Neuronal stem cell (in vitro differentiated cells): ENCODE measurements around the gene SMNDC1.

Experiments
- DNase-seq: peaks from one replicate; pipeline ENCODE4 v3.0.0-alpha.2; 2013; ENCODE audit warnings: low spot score
- H2AFZ ChIP-seq: one replicate; pipeline ENCODE4 v1.6.1; 2013; ENCODE audit warnings: mild to moderate bottlenecking, low read length, inconsistent platforms
- H2AK5ac ChIP-seq: 2 replicates; pipeline ENCODE4 v1.6.1; 2013; ENCODE audit warnings: low read depth, mild to moderate bottlenecking, inconsistent platforms, low read length, moderate library complexity, mixed read lengths
- H2BK120ac ChIP-seq: 2 replicates; pipeline ENCODE4 v1.6.1; 2013; ENCODE audit warnings: low read depth, mild to moderate bottlenecking, inconsistent platforms, low read length, moderate library complexity, mixed read lengths
- H2BK12ac ChIP-seq: one replicate; pipeline ENCODE4 v1.6.1; 2013; ENCODE audit warnings: low read length, inconsistent platforms
- H2BK15ac ChIP-seq: 2 replicates; pipeline ENCODE4 v1.6.1; 2013; ENCODE audit warnings: mild to moderate bottlenecking, low read length, inconsistent platforms, mixed read lengths
- H2BK5ac ChIP-seq: one replicate; pipeline ENCODE4 v1.6.1; 2013; ENCODE audit warnings: inconsistent platforms, mild to moderate bottlenecking, low read length, moderate library complexity
- H3K14ac ChIP-seq: one replicate; pipeline ENCODE4 v1.6.1; 2013; ENCODE audit warnings: low read length, inconsistent platforms
- H3K18ac ChIP-seq: 2 replicates; pipeline ENCODE4 v1.6.1; 2013; ENCODE audit warnings: low read length, inconsistent platforms
- H3K23ac ChIP-seq: 2 replicates; pipeline ENCODE4 v1.6.1; 2013; ENCODE audit warnings: low read depth, mild to moderate bottlenecking, mixed read lengths, low read length, inconsistent platforms; ENCODE audit not compliant: poor library complexity
- H3K27ac ChIP-seq: replicated peaks from 3 replicates; pipeline ENCODE4 v1.5.1; 2013; ENCODE audit warnings: low read length, inconsistent platforms
- H3K27me3 ChIP-seq, 3 experiments: 2 replicates each; pipeline ENCODE4 v1.6.1; 2013; ENCODE audit warnings: low read length in 3 of 3, mild to moderate bottlenecking in 2 of 3, inconsistent platforms in 1 of 3, low read depth in 1 of 3, mixed read lengths in 1 of 3, moderate library complexity in 1 of 3; ENCODE audit not compliant: control insufficient read depth in 3 of 3, insufficient read depth in 3 of 3
- H3K36me3 ChIP-seq, 2 donors: replicated peaks in 1 of 2; 2 replicates each; pipeline ENCODE4 v1.6.1; 2013; ENCODE audit warnings: low read length in 2 of 2; ENCODE audit not compliant: control insufficient read depth in 2 of 2, insufficient read depth in 2 of 2
- H3K4ac ChIP-seq: 2 replicates; pipeline ENCODE4 v1.6.1; 2013; ENCODE audit warnings: inconsistent platforms, mild to moderate bottlenecking, low read length, moderate library complexity
- H3K4me1 ChIP-seq, 2 donors: 1 replicate in 1 of 2; 2 replicates in 1 of 2; pipeline ENCODE4 v1.6.1; 2013; ENCODE audit warnings: low read length in 2 of 2, low read depth in 1 of 2; ENCODE audit not compliant: control insufficient read depth in 2 of 2, insufficient read depth in 1 of 2
- H3K4me2 ChIP-seq: one replicate; pipeline ENCODE4 v1.6.1; 2013; ENCODE audit warnings: mild to moderate bottlenecking, low read length, inconsistent platforms; ENCODE audit not compliant: insufficient read depth, poor library complexity, severe bottlenecking
- H3K4me3 ChIP-seq, 2 donors: 2 replicates each; pipeline ENCODE4 v1.5.1; 2013; ENCODE audit warnings: low read length in 2 of 2, mild to moderate bottlenecking in 2 of 2, inconsistent platforms in 1 of 2, moderate library complexity in 1 of 2
- H3K79me1 ChIP-seq: one replicate; pipeline ENCODE4 v1.6.1; 2013; ENCODE audit warnings: low read depth, mild to moderate bottlenecking, inconsistent platforms, low read length, moderate library complexity
- H3K9ac ChIP-seq: one replicate; pipeline ENCODE4 v1.6.1; 2013; ENCODE audit warnings: mild to moderate bottlenecking, low read depth, low read length, inconsistent platforms; ENCODE audit not compliant: poor library complexity
- H3K9me3 ChIP-seq, 2 donors: replicated peaks in 1 of 2; 2 replicates each; pipeline versions ENCODE3 to v1.6.1; 2013; ENCODE audit warnings: low read length in 2 of 2, mild to moderate bottlenecking in 2 of 2, inconsistent platforms in 1 of 2, low read depth in 1 of 2, mixed read lengths in 1 of 2, moderate library complexity in 1 of 2; ENCODE audit not compliant: control insufficient read depth in 2 of 2, insufficient read depth in 1 of 2
- H4K8ac ChIP-seq: one replicate; pipeline ENCODE4 v1.6.1; 2013; ENCODE audit warnings: low read depth, mild to moderate bottlenecking, inconsistent platforms, low read length, moderate library complexity
- H4K91ac ChIP-seq: one replicate; pipeline ENCODE4 v1.6.1; 2013; ENCODE audit warnings: low read length, low read depth, mild to moderate bottlenecking, inconsistent platforms; ENCODE audit not compliant: poor library complexity
- whole genome bisulfite sequencing, 2 donors: extraction: QIAGEN DNeasy Blood & Tissue Kit; methylation state at CpG; one replicate each; pipeline ENCODE4 v1.1.7; 2013; ENCODE audit warnings: missing lambda C conversion rate in 2 of 2, mixed read lengths in 1 of 2; ENCODE audit not compliant: insufficient read length in 2 of 2, insufficient replicate concordance in 1 of 2; ENCODE audit errors: extremely low coverage in 2 of 2; 5-methylcytosine and 5-hydroxymethylcytosine counted together

Gene SMNDC1

GRCh38 chr10:110350812-110351211 lies 46.1 kb upstream of the SMNDC1 start:
- H3K4me2 ChIP-seq: no peak overlapping the region
- no peak overlapping the region for H3K9ac ChIP-seq
- no peak overlapping the region for H3K23ac ChIP-seq
- no peaks in the 10 kb centered on the region for H3K36me3 ChIP-seq
- H3K4ac ChIP-seq: no peak overlapping the region
- no peak overlapping the region for H2BK15ac ChIP-seq
- H3K18ac ChIP-seq: no peak overlapping the region
- no peak overlapping the region for H2BK120ac ChIP-seq
- no peak for DNase-seq
- no peak overlapping the region for H4K8ac ChIP-seq
- no peak overlapping the region for H3K14ac ChIP-seq
- no peaks in the 10 kb centered on the region for H3K9me3 ChIP-seq
- H2BK5ac ChIP-seq: no peak overlapping the region
- no peak overlapping the region for H2AK5ac ChIP-seq
- peaks cover 0 to 3% of the 10 kb centered on the region in 2 donors for H3K4me1 ChIP-seq
- no peak overlapping the region for H2AFZ ChIP-seq
- no peak overlapping the region for H3K4me3 ChIP-seq
- no peaks in the 10 kb centered on the region for H3K79me1 ChIP-seq
- peaks cover 0 to 14% (median 0%) of the 10 kb centered on the region in 3 experiments for H3K27me3 ChIP-seq
- no peak overlapping the region for H2BK12ac ChIP-seq
- H4K91ac ChIP-seq: no peak overlapping the region
- no CpG with 5 or more reads among the region's 2 CpGs for WGBS, 2 donors
- no peak overlapping the region for H3K27ac ChIP-seq

DNA sequence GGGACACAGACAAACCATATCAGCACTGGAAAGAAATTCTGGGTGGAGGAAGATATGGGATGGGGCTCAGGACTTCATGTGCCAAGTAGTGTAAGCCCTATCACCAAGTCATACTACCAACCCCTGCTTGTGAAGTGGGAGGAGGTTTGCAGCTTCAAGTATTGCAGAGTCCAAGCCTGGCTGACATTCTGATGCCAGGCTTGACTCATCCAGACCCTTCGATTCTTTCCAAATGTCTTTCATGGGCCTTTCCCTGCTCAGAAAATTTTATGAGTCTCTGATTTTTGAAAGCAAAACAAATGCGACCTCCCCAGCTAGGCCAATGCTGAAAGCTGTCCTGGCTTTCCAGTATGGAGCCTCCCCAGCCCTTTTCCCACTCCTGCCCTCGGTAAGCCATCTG lies 45.1 kb upstream of the SMNDC1 start:
- Histone ChIP-seq H3K18ac (no peak overlapping the region), H2AK5ac (no peak overlapping the region), H2BK5ac (no peak overlapping the region)

GRCh38 chr10:110349386-110349785 lies 44.7 kb upstream of the SMNDC1 start:
- Histone ChIP-seq H3K4me3 (no peak overlapping the region), H3K4ac (no peak overlapping the region), H2BK5ac (no peak overlapping the region), H3K23ac (no peak overlapping the region), H3K27ac (no peak overlapping the region), H2AFZ (no peak overlapping the region), H3K27me3 (peaks cover 0 to 24% (median 0%) of the 10 kb centered on the region in 3 experiments), H3K79me1 (no peaks in the 10 kb centered on the region), H2AK5ac (no peak overlapping the region), H2BK120ac (no peak overlapping the region), H4K8ac (no peak overlapping the region), H4K91ac (no peak overlapping the region), H2BK15ac (no peak overlapping the region), H3K36me3 (no peaks in the 10 kb centered on the region), H3K14ac (no peak overlapping the region), H3K9ac (no peak overlapping the region), H2BK12ac (no peak overlapping the region), H3K4me2 (no peak overlapping the region), H3K9me3 (no peaks in the 10 kb centered on the region), H3K4me1 (peaks cover 0 to 6% of the 10 kb centered on the region in 2 donors), H3K18ac (no peak overlapping the region)
- no peak for DNase-seq
- no CpG with 5 or more reads among the region's 5 CpGs for WGBS, 2 donors

More for the DNA sequence above, 45.1 kb upstream of the SMNDC1 start:
- H3K9ac ChIP-seq: no peak overlapping the region
- H3K4me1 ChIP-seq: peaks cover 0 to 5% of the 10 kb centered on the region in 2 donors
- no peak for DNase-seq
- H2AFZ ChIP-seq: no peak overlapping the region
- H3K4me2 ChIP-seq: no peak overlapping the region
- no peak overlapping the region for H4K91ac ChIP-seq
- no peak overlapping the region for H2BK12ac ChIP-seq
- H3K14ac ChIP-seq: no peak overlapping the region
- H3K27me3 ChIP-seq: peaks cover 0 to 20% (median 0%) of the 10 kb centered on the region in 3 experiments
- no peak overlapping the region for H3K23ac ChIP-seq
- no peak overlapping the region for H2BK120ac ChIP-seq
- H3K27ac ChIP-seq: no peak overlapping the region
- H4K8ac ChIP-seq: no peak overlapping the region
- H3K4ac ChIP-seq: no peak overlapping the region
- H3K9me3 ChIP-seq: no peaks in the 10 kb centered on the region
- WGBS, 2 donors: no CpG with 5 or more reads among the region's 3 CpGs
- H3K4me3 ChIP-seq: no peak overlapping the region
- H2BK15ac ChIP-seq: no peak overlapping the region
- H3K36me3 ChIP-seq: no peaks in the 10 kb centered on the region
- H3K79me1 ChIP-seq: no peaks in the 10 kb centered on the region

- Histone ChIP-seq H2BK12ac (no peak overlapping the region), H3K4me3 (no peak overlapping the region), H3K9me3 (no peaks in the 10 kb centered on the region), H3K4ac (no peak overlapping the region), H3K4me1 (peaks cover 0 to 5% of the 10 kb centered on the region in 2 donors), H2BK15ac (no peak overlapping the region), H3K14ac (no peak overlapping the region), H3K27me3 (peaks cover 0 to 32% (median 0%) of the 10 kb centered on the region in 3 experiments), H3K79me1 (no peaks in the 10 kb centered on the region), H2BK5ac (no peak overlapping the region), H3K9ac (no peak overlapping the region), H3K27ac (no peak overlapping the region), H3K4me2 (no peak overlapping the region), H2AFZ (no peak overlapping the region), H3K36me3 (no peaks in the 10 kb centered on the region), H2AK5ac (no peak overlapping the region), H2BK120ac (no peak overlapping the region), H4K8ac (no peak overlapping the region), H3K18ac (no peak overlapping the region), H4K91ac (no peak overlapping the region), H3K23ac (no peak overlapping the region)
- no peak for DNase-seq
Observed at GRCh38 chr10:110348336-110348735, 43.6 kb upstream of the SMNDC1 start.
